CD4-positive, alpha-beta T cell treated with Interferon gamma for 1 hour (primary cell): Measurements from ENCODE around the gene DPYD.

ENCODE experiments used
- DNase-seq: peaks from one replicate; pipeline ENCODE4 v3.0.0-alpha.2; 2020

DPYD gene

DNA sequence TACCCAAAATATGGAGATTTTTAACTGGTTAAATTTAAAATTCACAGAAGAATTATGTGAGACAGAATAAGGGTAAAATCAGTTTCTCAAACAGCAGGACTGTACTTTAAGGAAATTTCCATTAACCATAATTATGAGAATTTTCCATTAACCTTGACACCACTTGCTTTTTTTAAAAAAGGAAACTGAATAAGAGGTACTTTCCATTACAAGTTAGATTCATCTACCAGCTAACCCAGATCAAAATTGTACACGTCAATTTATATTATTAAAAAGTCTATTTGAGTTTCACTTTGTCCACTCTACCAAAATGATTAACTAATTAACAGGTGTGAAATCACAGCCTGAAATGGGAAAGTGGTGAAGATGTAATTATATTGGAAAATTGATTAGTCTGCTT, 414.5 kb downstream of the DPYD start:
- DNase-seq, result no peak

DNA sequence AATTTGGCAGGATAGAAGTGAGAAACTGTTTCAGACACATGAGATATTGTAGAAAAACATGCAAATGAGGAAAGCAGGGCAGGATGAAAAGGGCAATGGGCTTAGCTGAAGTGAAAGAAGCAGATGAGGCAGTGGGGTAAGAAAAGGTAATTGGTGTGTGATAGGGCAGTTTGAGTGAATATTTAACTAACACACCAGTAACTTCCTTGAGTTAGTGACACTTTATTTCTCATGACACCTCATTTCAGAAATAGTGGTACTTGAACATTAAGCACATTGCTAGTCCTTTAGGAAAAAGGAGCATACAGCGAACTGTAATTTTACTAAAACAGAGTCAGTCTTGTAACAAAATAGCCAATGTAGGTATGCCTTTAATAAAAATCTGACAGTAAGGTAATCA, 415.0 kb downstream of the DPYD start:
- no peak for DNase-seq

DNA sequence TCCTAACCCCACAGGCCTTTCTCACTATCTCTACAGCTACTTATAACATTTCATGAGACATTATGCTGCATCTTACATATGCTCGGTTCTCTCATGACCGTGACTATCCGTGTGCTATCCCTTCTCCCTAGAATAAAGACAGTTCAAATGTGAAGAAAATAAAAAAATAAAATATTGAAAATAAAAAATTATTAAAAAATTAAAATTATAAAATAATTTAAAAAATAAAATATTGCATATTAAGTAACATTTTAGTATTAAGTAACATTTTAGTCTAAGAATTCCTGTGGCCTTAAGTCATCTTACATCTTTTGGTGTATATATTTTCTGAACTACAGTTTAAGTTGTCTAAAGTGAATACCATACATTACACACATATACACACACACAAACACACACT, 415.5 kb downstream of the DPYD start:
- no peak for DNase-seq

DNA sequence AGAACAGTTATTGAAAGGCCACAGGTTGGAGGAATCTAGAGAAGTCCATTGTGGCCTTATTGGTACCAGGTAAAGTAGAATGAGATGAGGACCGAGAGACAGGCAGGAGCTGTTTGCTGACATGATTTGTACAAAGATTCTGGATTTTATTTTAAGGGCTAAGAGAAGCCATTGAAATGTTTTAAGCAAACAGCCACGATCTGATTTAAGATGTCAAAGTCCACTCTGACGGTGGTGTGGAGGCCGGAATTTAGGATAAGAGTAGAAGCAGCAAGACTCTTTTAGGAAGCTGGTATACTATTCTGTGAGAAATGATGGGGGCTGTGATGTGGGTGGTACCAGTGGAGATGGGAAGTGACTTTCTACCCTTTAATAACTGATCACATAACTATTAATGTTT, 418.5 kb downstream of the DPYD start:
- no peak for DNase-seq

DNA sequence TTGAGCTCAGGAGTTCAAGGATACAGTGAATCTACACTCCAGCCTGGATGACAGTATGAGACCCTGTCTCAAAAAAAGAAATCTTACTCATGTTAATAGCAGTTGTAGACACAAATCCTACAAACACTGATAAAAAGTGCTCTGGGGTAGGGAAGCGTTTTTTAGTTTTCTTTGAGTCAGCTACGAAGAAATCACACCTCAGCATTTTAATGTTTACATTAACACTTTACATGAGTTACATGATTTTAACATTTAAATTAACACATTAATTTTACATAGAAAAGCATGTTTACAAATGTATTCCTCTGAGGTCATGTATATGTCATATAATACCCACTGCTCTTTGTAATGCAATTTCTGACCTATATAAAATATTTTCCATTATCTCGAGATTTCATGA, 419.2 kb downstream of the DPYD start:
- DNase-seq, result no peak

DNA sequence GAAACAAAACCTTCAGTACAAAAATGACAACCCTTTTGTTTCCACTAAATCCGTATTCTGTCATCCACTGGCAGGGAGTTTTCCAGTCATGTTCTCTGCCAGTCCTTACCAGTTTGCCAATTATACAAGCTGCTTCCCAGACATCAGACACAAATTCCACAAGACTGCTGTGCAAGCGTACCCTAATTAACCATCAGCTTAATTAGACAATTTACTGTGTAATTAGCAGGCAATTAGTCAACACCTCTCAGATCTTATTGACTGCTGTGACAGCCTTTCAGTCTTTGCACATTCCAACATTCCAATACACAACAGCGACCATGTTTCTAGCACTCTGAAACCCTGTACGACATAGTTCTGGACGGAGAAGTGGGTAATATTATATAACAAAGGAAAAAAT, 420.1 kb downstream of the DPYD start:
- DNase-seq, result no peak

DNA sequence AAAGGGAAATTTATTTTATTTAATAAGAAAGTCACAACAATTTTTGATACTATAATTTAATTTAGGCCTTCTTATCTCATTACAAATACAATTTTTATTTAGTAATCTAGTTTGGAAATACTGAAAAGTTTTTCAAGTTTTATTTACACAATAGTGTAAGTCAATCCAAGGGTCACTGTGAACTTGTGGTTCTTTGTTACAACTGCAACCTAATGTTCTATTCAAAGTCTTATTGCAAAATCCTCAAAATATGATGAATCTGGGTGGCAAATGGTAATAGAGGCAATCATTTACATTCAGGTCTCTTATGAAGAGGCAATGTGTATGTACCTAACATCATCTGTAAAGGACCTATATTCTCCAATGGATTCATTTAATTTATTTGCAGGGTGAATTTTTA, 421.2 kb downstream of the DPYD start:
- no peak for DNase-seq

DNA sequence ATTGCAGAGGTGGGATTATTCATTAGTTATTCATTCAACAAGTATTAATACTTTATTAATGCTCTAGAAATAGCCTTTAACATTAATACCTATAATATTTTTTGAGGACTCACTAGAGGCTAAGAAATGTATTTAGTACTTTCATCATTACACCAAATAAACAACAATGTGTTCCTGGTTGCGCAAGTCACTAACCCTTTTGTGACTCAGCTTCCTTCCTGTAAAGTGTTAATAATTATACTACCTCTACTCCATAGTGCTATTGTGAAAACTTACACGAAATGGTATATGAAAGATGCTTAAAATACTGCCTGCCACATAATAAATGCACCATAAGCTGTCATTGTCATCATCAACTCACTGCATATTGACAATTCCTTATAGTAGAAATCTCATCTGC, 431.0 kb downstream of the DPYD start:
- DNase-seq, result no peak

DNA sequence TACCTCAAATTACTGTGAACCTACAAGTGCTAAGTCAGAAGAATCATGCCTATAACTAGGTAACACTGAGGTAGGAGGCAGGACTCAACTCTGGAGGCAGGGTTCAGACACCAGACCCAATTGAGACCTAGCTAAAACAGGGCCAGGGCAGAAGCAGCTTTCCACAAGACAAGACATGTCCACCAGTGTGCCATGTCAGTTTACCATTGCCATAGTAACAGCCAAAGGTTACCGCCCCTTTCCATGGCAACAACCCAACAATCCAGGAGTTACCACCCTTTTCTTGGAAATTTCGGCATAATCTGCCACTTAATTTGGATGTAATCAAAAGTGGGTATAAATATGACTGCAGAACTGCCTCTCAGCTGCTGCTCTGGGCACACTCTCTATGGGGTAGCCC, 432.3 kb downstream of the DPYD start:
- no peak for DNase-seq

DNA sequence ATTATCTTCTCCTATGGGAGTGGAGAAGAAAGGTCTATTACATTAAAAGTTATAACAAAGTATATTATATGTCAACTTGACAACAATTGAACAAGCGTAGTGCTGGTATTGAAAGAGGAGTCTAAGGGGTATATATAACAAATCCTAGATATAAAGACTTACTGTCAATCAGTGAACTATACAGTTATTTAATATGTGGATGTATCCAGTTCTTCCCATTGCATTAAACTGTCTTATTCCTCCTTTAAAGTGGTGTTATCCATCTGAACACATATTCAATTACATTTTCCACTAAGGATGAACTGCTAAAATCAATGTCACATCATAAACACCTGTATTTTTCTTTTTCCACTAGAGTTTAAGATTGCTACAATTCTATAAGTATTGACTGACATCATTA, 438.8 kb downstream of the DPYD start:
- DNase-seq, result no peak

DNA sequence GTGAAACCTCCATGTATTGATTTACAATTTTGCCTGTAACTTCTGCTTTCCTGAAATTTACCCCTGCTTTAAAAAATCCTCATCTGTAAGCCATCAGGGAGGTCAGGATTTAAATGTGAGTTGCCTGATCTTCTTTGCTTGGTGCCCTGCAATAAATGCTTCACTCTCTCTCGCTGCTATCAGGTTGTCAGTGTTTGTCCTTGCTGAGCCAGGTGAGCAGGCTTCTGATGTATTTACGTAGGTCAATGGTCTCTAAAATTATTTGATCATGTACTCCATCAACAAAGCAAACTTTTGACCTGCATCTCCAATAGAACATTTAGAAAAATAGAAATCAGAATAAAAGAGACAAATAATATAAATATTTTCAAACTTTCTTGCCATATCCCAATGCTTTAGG, 453.4 kb downstream of the DPYD start:
- no peak for DNase-seq

DNA sequence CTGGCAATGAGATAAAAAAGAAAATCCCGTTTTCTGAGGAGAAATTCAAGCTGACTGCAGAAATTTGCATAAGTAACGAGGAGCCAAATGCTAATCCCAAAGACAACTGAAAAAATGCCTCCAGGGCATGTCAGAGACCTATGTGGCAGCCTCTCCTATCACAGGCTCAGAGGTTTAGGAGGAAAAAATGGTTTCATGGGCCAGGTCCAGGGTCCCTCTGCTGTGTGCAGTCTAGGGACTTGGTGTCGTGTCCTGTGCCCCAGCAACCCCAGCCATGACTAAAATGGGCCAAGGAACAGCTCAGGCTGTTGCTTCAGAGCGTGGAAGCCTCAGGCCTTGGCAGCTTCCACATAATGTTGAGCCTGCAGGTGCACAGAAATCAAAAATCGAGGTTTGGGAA, 456.5 kb downstream of the DPYD start:
- no peak for DNase-seq

DNA sequence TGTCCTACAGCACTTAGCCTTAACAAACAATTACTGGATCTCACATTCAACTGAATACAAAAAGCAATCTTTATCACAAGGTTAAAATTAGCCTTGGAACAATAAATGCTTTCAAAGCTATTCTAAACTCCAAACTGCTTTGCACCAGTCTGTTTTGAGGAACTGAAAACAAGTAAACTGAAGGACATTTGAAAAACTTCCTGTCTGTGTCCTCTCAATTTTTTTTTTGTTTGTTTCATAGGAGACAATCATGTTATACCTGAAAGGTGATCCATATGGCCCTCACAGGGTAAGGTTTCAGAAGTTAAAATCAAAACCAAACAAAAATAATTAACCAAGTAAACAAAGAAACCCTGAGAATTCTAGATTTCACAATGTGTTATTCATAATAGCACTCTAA, 459.1 kb downstream of the DPYD start:
- no peak for DNase-seq

DNA sequence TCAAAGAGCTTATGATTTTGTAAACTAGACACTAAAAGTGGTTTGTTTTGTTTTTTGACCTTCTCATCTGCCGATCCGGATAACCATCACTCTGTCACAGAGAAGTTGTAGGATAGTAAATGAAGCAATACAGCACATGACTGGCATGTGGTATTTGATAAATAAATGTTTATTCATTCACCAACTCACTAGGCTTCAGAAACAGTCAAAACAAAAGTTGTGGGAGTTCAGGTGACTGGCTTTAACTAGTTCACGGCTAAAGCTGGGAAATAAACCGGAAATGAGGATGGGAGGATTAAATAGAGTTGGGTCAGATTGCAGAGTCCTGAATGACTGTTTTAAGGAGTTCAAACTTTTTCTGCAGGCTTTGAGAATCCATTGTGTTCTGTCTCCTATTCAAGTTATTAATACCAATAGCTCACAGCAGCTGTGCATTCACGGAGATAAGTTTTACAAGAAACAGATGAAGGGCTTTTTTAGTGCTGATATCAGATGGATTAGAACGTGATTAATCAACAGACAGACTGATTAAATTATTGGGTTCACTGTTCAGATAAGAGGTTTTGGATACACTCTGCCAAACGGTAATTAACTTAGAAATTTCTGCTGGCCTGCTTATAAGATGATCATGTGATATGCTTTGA, 463.3 kb downstream of the DPYD start:
- DNase-seq, result no peak

DNA sequence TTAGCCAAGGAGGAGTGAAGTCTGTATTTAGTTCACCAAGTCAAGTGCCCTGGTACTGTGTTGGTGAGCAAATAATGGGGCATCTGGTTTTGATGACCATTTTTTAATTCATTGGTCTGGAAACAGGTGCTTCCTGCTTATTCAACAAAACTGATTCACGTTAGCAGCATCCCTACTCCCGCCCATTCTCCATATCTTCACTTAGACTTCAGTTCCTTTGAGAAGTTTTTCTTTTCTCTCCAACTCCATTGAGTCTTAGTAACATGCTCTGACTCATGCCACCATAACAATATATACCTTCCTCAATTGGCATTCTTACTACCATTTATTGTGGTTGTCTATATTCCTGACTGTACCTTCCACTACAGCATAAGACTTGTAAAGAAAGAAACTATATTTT, 468.9 kb downstream of the DPYD start:
- DNase-seq, result no peak

DNA sequence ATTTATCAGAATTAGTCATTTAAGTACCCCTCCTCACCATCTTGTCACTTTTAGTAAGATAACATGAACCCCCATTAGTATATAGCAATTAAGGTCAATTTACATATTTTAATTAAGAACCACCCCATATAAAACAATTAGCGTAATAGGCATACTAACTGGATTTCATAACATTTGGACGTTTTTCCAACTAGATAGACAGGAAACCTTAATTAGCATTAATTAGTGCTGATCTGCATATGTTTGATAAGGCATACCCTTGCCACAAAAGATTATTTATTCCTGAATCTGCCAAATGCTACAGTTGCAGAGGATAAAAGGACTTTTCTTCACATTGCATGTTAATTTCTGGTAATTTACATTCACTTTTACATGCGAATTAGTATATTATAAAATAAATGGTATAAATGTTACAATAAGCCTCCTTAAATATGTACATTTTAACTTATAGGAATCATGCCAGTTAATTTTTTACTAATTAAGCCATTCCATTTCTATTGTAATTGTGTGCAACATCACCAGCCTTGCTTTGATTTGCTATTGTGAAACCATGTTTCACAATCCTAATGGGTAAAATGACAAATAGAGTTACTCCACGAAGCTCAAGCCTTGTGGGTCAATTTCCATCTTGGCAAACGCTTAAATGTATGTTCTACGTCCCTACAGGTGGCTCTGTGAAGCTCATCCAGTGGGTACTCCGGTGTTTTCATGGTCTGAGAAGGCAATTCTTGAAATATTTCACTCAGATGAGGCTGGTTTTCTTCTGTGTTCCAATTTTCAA, 469.6 kb downstream of the DPYD start:
- DNase-seq, result no peak

DNA sequence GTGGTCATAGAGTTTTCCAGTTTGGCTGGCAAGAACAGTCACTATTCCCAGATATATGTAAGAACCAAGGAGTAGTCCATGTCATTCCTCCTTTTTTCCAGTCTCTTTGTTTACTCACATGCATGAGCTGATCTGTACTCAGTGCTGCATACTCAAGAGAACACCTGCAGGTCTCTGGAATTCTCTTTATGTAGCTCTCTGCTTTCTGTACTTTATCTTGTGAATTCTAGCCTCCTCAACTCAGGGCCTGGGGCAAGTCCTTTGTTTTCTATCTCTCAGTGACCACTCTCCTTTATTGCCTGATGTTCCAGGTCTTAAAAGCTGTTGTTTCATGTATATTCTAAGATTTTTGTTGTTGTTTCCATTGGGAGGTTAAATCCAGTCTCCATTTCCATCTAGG, 478.9 kb downstream of the DPYD start:
- no peak for DNase-seq

DNA sequence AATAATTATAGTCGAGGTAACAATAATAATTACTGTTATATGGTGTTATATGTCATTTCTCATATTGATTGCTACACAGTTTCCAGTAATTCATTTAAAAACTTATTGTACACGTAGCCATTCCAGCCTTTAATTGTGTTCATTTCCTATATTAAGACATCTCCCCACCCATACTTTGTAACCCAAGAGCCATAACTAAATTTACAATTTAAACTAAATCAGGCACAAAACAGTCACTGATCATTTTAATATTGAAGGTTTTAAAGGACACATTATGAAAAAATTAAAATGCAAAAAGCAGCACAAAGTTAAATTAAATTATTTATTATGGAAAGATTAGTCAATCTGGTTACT, 487.0 kb downstream of the DPYD start:
- DNase-seq, result no peak

DNA sequence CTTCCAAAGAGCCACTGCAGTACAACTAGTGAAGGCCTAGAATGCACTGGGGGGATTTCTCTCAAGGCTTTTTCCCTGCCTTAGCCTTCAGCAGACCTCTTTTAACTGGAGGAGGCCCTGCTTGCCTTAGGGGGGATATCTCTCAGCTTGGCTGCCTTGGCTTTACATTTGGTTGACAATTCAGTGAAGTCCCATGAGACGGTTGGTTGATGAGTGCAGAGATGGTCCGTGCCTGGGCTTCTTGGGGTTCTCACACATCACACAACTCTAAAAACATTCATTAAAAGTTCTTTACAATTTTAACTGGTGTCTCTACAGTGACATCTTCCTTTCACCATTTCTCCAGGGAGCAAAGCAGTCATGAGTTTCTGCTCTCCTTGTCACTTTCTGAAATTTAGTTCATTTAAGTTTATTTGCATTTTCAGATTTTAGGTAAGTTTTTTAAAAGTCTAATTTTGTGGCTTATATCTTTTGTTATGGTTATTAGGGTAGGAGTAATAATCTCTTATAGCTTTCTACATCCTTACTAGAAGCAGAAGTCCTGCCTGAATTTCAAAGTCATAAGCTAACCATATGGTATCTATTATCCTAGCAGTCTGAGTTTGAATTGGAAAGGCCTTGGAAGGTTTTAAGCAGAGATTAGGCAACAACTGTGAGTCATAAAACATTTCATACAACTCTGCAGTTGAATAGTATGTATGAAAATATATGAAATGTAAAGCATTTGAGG, 487.6 kb downstream of the DPYD start:
- DNase-seq, result no peak

DNA sequence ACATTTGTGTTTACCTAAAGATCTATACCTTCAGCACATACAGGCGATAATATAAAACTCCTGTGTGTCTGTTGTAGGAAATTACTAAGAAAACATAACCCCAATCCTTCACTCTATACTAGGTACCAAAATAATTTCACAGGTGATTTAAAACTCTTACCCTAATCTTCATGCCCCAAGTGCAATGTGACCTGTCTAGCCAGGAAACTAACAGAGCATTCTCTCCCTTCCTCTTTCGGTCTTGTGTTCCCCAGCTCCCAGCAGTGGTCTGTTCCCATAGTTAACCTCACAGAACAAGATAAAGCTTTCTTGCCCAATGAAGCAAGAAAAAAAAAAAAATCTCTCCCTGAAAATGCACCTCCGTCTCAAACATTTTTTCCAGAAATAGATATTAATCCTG, 493.5 kb downstream of the DPYD start:
- no peak for DNase-seq

DNA sequence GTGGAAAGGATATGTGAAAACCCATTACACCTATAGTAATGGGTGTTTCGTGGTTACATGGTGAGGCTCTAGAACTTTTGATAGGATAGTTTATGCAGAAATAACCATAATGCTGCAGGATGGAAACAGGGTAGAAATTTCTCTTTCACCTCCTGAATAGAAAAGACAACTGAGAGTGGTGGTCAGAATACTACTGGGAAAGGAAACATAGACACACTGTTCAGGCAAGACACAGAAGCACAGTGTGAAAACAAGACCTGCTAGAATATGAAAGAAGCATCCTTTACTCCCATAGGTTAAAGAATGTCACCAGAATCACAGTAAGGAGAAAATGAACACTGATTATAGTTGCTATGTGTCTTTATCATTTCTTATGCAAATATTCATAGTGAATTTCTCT, 496.6 kb downstream of the DPYD start:
- DNase-seq, result no peak

DNA sequence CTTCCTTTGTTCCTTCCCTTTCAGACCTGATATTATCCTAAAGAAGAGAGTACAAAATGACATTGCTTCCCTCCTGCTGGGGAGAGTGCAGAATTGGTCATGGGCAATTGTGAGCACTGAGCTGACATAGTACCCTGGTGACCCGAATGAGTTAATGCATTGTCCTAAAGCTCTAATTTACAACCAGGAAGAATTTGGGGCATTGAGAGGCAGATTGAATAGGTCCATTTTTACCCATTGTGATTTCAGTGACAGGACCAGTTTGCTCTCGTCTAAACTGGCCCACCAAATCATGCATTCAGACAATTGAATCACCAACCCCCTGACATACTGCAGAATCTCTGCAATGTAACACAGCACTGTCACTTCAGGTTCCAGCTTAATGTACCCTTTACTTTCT, 497.4 kb downstream of the DPYD start:
- no peak for DNase-seq

DNA sequence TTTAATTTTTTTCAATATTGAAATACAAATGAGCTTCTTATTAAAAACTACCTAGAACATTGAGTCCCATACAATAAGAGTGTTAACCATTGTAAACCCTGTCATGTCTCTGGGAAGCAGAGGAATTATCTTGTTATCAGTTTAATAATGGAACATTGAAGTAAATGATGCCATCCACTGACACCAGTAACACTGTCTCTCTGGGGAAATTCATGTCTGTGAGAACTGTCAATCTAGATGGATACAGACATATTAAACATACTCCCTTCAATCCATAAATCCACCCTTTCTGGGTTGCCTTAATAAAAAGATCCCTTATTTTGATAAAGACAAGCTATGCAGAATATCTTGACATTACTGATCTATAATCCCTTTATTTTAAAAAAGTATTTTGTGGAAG, 503.2 kb downstream of the DPYD start:
- DNase-seq, result no peak

DNA sequence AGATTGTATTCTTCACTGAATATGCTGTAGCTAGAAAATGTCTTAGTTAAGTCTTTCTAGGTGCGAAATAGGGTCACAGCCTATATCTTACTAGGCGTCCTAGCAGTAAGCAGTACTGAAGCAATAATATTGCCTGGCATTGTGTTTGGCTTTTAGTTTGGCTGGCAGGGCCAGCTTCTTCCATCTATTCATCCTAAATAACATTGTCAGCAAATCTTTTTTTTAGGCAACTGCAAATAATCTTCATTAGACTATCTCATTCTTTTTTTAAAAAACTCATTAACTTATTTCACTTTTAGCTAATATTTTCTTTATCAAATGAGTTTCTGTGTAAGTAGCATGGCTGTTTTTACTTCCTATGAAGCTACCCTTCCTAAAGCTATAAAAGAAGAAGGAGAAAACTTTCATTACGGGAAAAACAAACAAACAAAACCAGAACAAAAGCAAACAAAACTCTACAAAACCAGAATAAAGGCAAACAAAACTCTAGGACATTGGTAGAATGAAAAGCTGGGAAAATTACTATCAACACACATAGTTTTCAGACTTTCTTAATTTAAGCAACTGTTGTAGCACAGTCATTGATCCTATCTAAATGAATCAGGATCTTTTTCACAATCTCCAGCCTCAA, 506.0 kb downstream of the DPYD start:
- DNase-seq, result no peak
